Parathyroid adenoma (tissue), 2 donors: Measurements from ENCODE around the gene ATP10D.

ENCODE experiments used
- H2AFZ ChIP-seq: fragments of 300-600 bp; sonication (generic); one replicate; pipeline ENCODE4 v1.7.0; 2017; ENCODE audit warnings: antibody characterized with exemption, mild to moderate bottlenecking
- H3K27ac ChIP-seq: fragments of 300-600 bp; sonication (generic); one replicate; pipeline ENCODE4 v1.7.0; 2017
- H3K27me3 ChIP-seq: fragments of 300-600 bp; sonication (generic); one replicate; pipeline ENCODE4 v1.7.0; 2017; ENCODE audit warnings: low read length; ENCODE audit not compliant: control insufficient read depth, insufficient read depth
- H3K36me3 ChIP-seq: fragments of 300-600 bp; sonication (generic); one replicate; pipeline ENCODE4 v1.7.0; 2017; ENCODE audit warnings: low read length; ENCODE audit not compliant: control insufficient read depth, insufficient read depth
- H3K4me1 ChIP-seq: fragments of 300-600 bp; sonication (generic); one replicate; pipeline ENCODE4 v1.7.0; 2017; ENCODE audit warnings: control low read depth
- H3K4me2 ChIP-seq: fragments of 300-600 bp; sonication (generic); one replicate; pipeline ENCODE4 v1.7.0; 2017; ENCODE audit warnings: low read length
- H3K4me3 ChIP-seq: fragments of 300-600 bp; sonication (generic); one replicate; pipeline ENCODE4 v1.7.0; 2017; ENCODE audit warnings: low read depth, low read length
- H3K79me2 ChIP-seq: fragments of 300-600 bp; sonication (generic); one replicate; pipeline ENCODE4 v1.7.0; 2017; ENCODE audit warnings: control low read depth
- H3K9ac ChIP-seq: fragments of 300-600 bp; sonication (generic); one replicate; pipeline ENCODE4 v1.7.0; 2017; ENCODE audit warnings: mild to moderate bottlenecking
- H3K9me3 ChIP-seq: fragments of 300-600 bp; sonication (generic); one replicate; pipeline ENCODE4 v1.7.0; 2017; ENCODE audit warnings: low read length; ENCODE audit not compliant: control insufficient read depth
- CTCF ChIP-seq: fragments of 300-600 bp; sonication (generic); IDR thresholded peaks from one replicate; pipeline ENCODE4 v1.7.0; 2017; ENCODE audit warnings: antibody characterized with exemption, mild to moderate bottlenecking
- donor health status: primary hyperparathyroidism.

The ATP10D gene

GRCh38 chr4:47567511-47567910, 82.4 kb downstream of the ATP10D start:
- no peak overlapping the region for H3K9ac ChIP-seq

GRCh38 chr4:47570816-47571215, 85.7 kb downstream of the ATP10D start:
- H3K4me2 ChIP-seq, result no peak overlapping the region
- H3K9ac ChIP-seq, result no peak overlapping the region
- no peak overlapping the region for H3K27ac ChIP-seq
- H3K36me3 ChIP-seq, result no peaks in the 10 kb centered on the region
- TF ChIP-seq CTCF, result no peak
- H2AFZ ChIP-seq, result no peak overlapping the region
- no peak overlapping the region for H3K4me3 ChIP-seq
- no peaks in the 10 kb centered on the region for H3K27me3 ChIP-seq
- H3K9me3 ChIP-seq, result no peaks in the 10 kb centered on the region
- H3K4me1 ChIP-seq, result no peaks in the 10 kb centered on the region
- no peaks in the 10 kb centered on the region for H3K79me2 ChIP-seq

More at GRCh38 chr4:47567511-47567910, 82.4 kb downstream of the ATP10D start:
- Histone ChIP-seq H3K4me1 (no peaks in the 10 kb centered on the region), H3K36me3 (no peaks in the 10 kb centered on the region), H3K9me3 (no peaks in the 10 kb centered on the region), H3K4me2 (no peak overlapping the region), H3K4me3 (no peak overlapping the region), H3K79me2 (no peaks in the 10 kb centered on the region), H2AFZ (no peak overlapping the region), H3K27me3 (no peaks in the 10 kb centered on the region), H3K27ac (no peak overlapping the region)
- TF ChIP-seq CTCF, result no peak

- no peaks in the 10 kb centered on the region for H3K9me3 ChIP-seq
- H3K27ac ChIP-seq, result no peak overlapping the region
- H3K4me3 ChIP-seq, result no peak overlapping the region
- TF ChIP-seq CTCF, result no peak
- H3K79me2 ChIP-seq, result no peaks in the 10 kb centered on the region
- no peaks in the 10 kb centered on the region for H3K36me3 ChIP-seq
- no peak overlapping the region for H3K9ac ChIP-seq
- H3K4me2 ChIP-seq, result no peak overlapping the region
- H2AFZ ChIP-seq, result no peak overlapping the region
- H3K4me1 ChIP-seq, result no peaks in the 10 kb centered on the region
- H3K27me3 ChIP-seq, result no peaks in the 10 kb centered on the region
Observed at GRCh38 chr4:47572981-47573380, 87.9 kb downstream of the ATP10D start.

- Histone ChIP-seq H3K36me3 (no peaks in the 10 kb centered on the region), H3K4me2 (no peak overlapping the region), H3K4me3 (no peak overlapping the region), H3K4me1 (no peaks in the 10 kb centered on the region), H3K9ac (no peak overlapping the region), H3K27ac (no peak overlapping the region), H3K27me3 (no peaks in the 10 kb centered on the region), H3K9me3 (no peaks in the 10 kb centered on the region), H2AFZ (no peak overlapping the region), H3K79me2 (no peaks in the 10 kb centered on the region)
- TF ChIP-seq CTCF, result no peak
Observed at GRCh38 chr4:47577779-47578553, 92.9 kb downstream of the ATP10D start.

GRCh38 chr4:47579235-47579634, 94.2 kb downstream of the ATP10D start:
- no peak for TF ChIP-seq CTCF
- Histone ChIP-seq H3K9me3 (no peaks in the 10 kb centered on the region), H3K9ac (no peak overlapping the region), H3K36me3 (no peaks in the 10 kb centered on the region), H3K27me3 (no peaks in the 10 kb centered on the region), H3K4me1 (no peaks in the 10 kb centered on the region), H3K79me2 (no peaks in the 10 kb centered on the region), H3K4me2 (no peak overlapping the region), H2AFZ (no peak overlapping the region), H3K27ac (no peak overlapping the region), H3K4me3 (no peak overlapping the region)
